PC-9 (cell line): Measurements from ENCODE around the gene TRIO. TPM values are rescaled to one million over a fixed set of nuclear protein-coding genes. Genes with fewer than 3 reads are reported as not detected.

Experiments
- BruUV-seq: library from RNA; stranded (reverse); fragments of 400-500 nt; replicated peaks from 2 replicates; lab custom pipeline; 2021; lab: Mats Ljungman, UMichigan
- CTCF ChIA-PET: fragments of 300-600 bp; sonication (Branson Sonifier 250); formaldehyde crosslinking; loops from one replicate; lab custom pipeline; 2022; ENCODE audit warnings: antibody characterized with exemption; lab: Charles Lee
- POLR2A ChIA-PET: fragments of 300-600 bp; sonication (Branson Sonifier 250); formaldehyde crosslinking; loops from one replicate; lab custom pipeline; 2022; ENCODE audit warnings: antibody characterized with exemption; ENCODE audit not compliant: unreplicated experiment; lab: Charles Lee
- DNase-seq, 2 experiments: peaks; one replicate each; pipeline versions ENCODE4 v3.0.0 to v3.0.0-alpha.2; 2015 to 2022; ENCODE audit warnings: mixed read lengths in 1 of 2
- H2AFZ ChIP-seq: fragments of 200-600 bp; sonication (generic); 2 replicates; pipeline ENCODE4 v1.8.1; 2017; ENCODE audit warnings: antibody characterized with exemption
- H3F3A ChIP-seq: fragments of 200-600 bp; sonication (generic); 2 replicates; pipeline ENCODE4 v1.8.1; 2017; ENCODE audit warnings: antibody characterized with exemption, mild to moderate bottlenecking, low read depth; ENCODE audit not compliant: insufficient read depth
- H3K27ac ChIP-seq: fragments of 200-600 bp; sonication (generic); 2 replicates; pipeline ENCODE4 v1.6.1; 2016; ENCODE audit warnings: mixed run types
- H3K27me3 ChIP-seq: fragments of 200-600 bp; sonication (generic); 2 replicates; pipeline ENCODE4 v1.6.1; 2016; ENCODE audit warnings: low read depth, mixed run types; ENCODE audit not compliant: insufficient read depth
- H3K36me3 ChIP-seq: fragments of 200-600 bp; sonication (generic); 2 replicates; pipeline ENCODE4 v1.6.1; 2016; ENCODE audit warnings: low read depth, mixed run types
- H3K4me1 ChIP-seq: fragments of 200-600 bp; sonication (generic); replicated peaks from 2 replicates; pipeline ENCODE4 v1.6.1; 2016; ENCODE audit warnings: mixed run types; ENCODE audit not compliant: insufficient read depth
- H3K4me2 ChIP-seq: fragments of 200-600 bp; sonication (generic); 2 replicates; pipeline ENCODE4 v1.6.1; 2017; ENCODE audit warnings: mixed run types
- H3K4me3 ChIP-seq: fragments of 200-600 bp; sonication (generic); 2 replicates; pipeline ENCODE4 v1.6.1; 2016; ENCODE audit warnings: mixed run types
- H3K79me2 ChIP-seq: fragments of 200-600 bp; sonication (generic); 2 replicates; pipeline ENCODE4 v1.6.1; 2017; ENCODE audit warnings: low read depth, mixed run types
- H3K9me2 ChIP-seq: fragments of 200-600 bp; sonication (generic); 2 replicates; pipeline ENCODE4 v1.8.1; 2017; ENCODE audit warnings: mild to moderate bottlenecking; ENCODE audit not compliant: insufficient read depth
- H3K9me3 ChIP-seq: fragments of 200-600 bp; sonication (generic); 2 replicates; pipeline ENCODE4 v1.8.1; 2016; ENCODE audit warnings: low read depth; ENCODE audit not compliant: insufficient read depth
- H4K20me1 ChIP-seq: fragments of 200-600 bp; sonication (generic); 2 replicates; pipeline ENCODE4 v1.8.1; 2017; ENCODE audit not compliant: insufficient read depth
- EZH2 ChIP-seq: fragments of 200-600 bp; sonication (generic); IDR thresholded peaks from 2 replicates; pipeline ENCODE4 v1.8.0; 2017; ENCODE audit warnings: antibody characterized with exemption, low read depth
- intact Hi-C: fragments of 100-400 bp; cut with micrococcal nuclease; formaldehyde crosslinking; loops from one replicate; pipeline ENCODE4 v1.10.0; 2022; ENCODE audit not compliant: unreplicated experiment
- total RNA-seq: library from RNA; stranded (reverse); gene quantifications from 2 replicates; pipeline ENCODE4 v1.2.3, GENCODE V29; 2021
- TF ChIP-seq, protein P1 (sequence below): fragments of 200-600 bp; sonication (generic); conservative IDR thresholded peaks from 2 replicates; pipeline ENCODE4 v1.6.1; 2017; ENCODE audit warnings: mixed run types, antibody characterized with exemption, mild to moderate bottlenecking, moderate library complexity

TRIO gene
- total RNA-seq, 1 experiment from 2014 or later, result 596 TPM

DNA sequence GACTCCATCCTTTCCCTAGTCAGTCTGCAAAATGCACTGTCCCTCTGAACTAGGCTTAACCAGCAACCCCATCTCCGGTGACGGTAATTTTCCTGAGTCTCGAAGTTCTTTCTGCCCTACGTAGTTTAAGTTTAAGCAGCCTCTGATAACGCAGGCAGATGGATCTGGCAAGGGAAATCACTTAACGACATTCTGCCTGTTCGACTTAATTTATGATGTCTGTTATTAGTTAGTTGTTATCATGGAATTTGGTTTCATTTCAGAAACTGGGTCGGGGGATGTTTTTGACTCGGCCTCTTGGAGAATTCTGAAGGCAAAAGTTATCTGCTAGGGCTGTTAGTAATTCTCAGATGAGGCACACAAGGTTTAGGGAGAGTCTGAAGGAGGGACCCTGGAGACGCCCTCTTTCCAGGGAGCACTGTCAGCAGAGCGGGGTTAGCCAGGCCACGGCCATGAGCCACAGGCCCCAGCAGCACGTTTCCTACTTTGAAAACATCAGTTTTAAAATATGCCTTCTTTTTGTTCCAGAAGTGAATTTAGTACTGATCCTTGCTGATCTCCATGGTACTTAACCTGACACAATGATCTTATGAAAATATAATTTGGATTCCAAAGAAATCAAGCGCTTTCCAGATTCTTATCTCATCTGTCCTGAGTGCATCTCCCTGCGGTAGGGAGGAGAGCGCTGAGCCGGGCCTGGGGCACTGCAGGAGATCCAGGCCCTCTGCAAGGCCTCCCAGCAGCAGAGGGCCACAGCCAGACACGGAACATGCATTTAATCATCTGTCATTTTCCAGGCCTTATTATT lies 267.5 kb downstream of the TRIO start:
- intact Hi-C loops, result no loop called here
- H3K27ac ChIP-seq, result no peak overlapping the region
- no peaks in the 10 kb centered on the region for H3K9me3 ChIP-seq
- H3K4me3 ChIP-seq, result no peak overlapping the region
- H3K27me3 ChIP-seq, result no peaks in the 10 kb centered on the region
- H3K9me2 ChIP-seq, result no peaks in the 10 kb centered on the region
- H3K79me2 ChIP-seq, result no peaks in the 10 kb centered on the region
- H3K36me3 ChIP-seq, result peaks cover 27% of the 10 kb centered on the region
- H3F3A ChIP-seq, result no peaks in the 10 kb centered on the region
- no TSS peak for BruUV-seq
- no peaks in the 10 kb centered on the region for H3K4me1 ChIP-seq
- no peaks in the 10 kb centered on the region for H4K20me1 ChIP-seq
- TF ChIP-seq, protein P1, sequence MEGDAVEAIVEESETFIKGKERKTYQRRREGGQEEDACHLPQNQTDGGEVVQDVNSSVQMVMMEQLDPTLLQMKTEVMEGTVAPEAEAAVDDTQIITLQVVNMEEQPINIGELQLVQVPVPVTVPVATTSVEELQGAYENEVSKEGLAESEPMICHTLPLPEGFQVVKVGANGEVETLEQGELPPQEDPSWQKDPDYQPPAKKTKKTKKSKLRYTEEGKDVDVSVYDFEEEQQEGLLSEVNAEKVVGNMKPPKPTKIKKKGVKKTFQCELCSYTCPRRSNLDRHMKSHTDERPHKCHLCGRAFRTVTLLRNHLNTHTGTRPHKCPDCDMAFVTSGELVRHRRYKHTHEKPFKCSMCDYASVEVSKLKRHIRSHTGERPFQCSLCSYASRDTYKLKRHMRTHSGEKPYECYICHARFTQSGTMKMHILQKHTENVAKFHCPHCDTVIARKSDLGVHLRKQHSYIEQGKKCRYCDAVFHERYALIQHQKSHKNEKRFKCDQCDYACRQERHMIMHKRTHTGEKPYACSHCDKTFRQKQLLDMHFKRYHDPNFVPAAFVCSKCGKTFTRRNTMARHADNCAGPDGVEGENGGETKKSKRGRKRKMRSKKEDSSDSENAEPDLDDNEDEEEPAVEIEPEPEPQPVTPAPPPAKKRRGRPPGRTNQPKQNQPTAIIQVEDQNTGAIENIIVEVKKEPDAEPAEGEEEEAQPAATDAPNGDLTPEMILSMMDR, result no peak
- TF ChIP-seq EZH2, result no peak
- POLR2A ChIA-PET, result interaction anchor here (0.6 kb wide), 1 partner anchor 14 kb away, joined by 5 read pairs; no protein-coding TSS in a partner anchor
- CTCF ChIA-PET, result no interaction called here
- no peak for DNase-seq
- no peak overlapping the region for H3K4me2 ChIP-seq
- H2AFZ ChIP-seq, result no peak overlapping the region

DNA sequence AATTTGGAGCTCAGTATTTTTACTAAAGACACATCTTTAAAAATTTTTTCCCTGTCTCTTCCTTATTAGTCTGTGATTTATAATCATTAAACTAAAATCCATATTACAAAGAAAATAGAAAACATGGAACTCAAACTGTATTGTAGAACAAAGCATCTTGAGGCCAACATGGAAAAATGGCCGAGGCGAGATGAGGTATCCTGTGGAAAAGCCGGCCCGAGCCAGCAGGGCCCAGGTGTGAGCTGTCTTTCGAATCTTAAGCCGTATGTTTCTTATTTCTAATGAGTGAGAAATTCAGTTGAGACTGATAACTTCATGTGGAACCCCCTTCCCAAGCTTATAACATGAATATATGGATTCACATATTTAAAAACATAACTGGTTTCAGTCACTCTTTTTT lies 268.1 kb downstream of the TRIO start:
- Histone ChIP-seq H3K27me3 (no peaks in the 10 kb centered on the region), H3K79me2 (no peaks in the 10 kb centered on the region), H3K4me3 (no peak overlapping the region), H2AFZ (no peak overlapping the region), H3K27ac (no peak overlapping the region), H3F3A (no peaks in the 10 kb centered on the region), H3K36me3 (peaks cover 25% of the 10 kb centered on the region), H3K4me2 (no peak overlapping the region), H4K20me1 (no peaks in the 10 kb centered on the region), H3K9me3 (no peaks in the 10 kb centered on the region), H3K9me2 (no peaks in the 10 kb centered on the region), H3K4me1 (no peaks in the 10 kb centered on the region)
- POLR2A ChIA-PET, result interaction anchor here (0.6 kb wide), 1 partner anchor 15 kb away, joined by 5 read pairs; no protein-coding TSS in a partner anchor
- intact Hi-C loops, result no loop called here
- BruUV-seq, result no TSS peak
- CTCF ChIA-PET, result no interaction called here
- DNase-seq, result no peak
- TF ChIP-seq, protein P1, result no peak
- TF ChIP-seq EZH2, result no peak

DNA sequence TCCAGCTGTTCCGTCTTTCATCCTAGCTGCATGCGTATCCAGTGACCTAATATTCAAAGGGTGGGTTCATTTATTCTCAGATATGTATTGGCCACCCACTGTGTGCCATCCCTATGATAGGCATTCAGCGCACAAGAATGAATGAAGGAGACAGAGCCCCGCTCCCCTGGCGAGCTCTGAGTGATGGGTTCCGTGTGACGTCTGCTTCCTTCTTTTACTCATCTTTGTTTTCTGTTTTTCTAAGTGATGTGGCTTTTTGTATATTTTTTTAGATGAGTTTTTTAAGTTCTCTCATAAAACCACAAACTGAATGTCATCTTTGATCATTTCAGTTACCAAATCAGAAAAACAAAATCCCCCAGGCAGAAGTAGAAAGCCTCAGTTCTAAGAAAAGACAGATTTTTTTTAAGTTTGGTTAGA lies 270.2 kb downstream of the TRIO start:
- intact Hi-C loops, result no loop called here
- Histone ChIP-seq H3K79me2 (no peaks in the 10 kb centered on the region), H3K9me2 (no peaks in the 10 kb centered on the region), H3F3A (no peaks in the 10 kb centered on the region), H2AFZ (no peak overlapping the region), H3K4me1 (no peaks in the 10 kb centered on the region), H3K4me2 (no peak overlapping the region), H3K27ac (no peak overlapping the region), H3K9me3 (no peaks in the 10 kb centered on the region), H3K27me3 (no peaks in the 10 kb centered on the region), H4K20me1 (no peaks in the 10 kb centered on the region; the same call in 1 of the 2 replicates), H3K36me3 (peaks cover 15% of the 10 kb centered on the region), H3K4me3 (no peak overlapping the region)
- no peak for TF ChIP-seq EZH2
- TF ChIP-seq, protein P1, result no peak
- ChIA-PET POLR2A (no interaction called here), CTCF (no interaction called here)
- BruUV-seq, result no TSS peak
- DNase-seq, result no peak
